OCI-LY1 (cell line): ENCODE measurements around the gene EIF2B1.

ENCODE experiments used
- H2AFZ ChIP-seq: fragments of 200-600 bp; sonication (generic), shearing (Covaris generic); 2 replicates; pipeline ENCODE4 v1.6.0; 2014; ENCODE audit warnings: antibody characterized with exemption, mild to moderate bottlenecking, low read length
- H3F3A ChIP-seq: fragments of 200-600 bp; sonication (generic), shearing (Covaris generic); 2 replicates; pipeline ENCODE4 v1.6.0; 2014; ENCODE audit warnings: mild to moderate bottlenecking, antibody characterized with exemption, low read length, moderate library complexity; ENCODE audit not compliant: insufficient read depth
- H3K27ac ChIP-seq: fragments of 200-600 bp; sonication (generic); 2 replicates; pipeline ENCODE4 v1.5.1; 2014; ENCODE audit warnings: low read length, mixed run types, mild to moderate bottlenecking, low read depth; ENCODE audit not compliant: poor library complexity, severe bottlenecking
- H3K27me3 ChIP-seq: fragments of 200-600 bp; sonication (generic); 2 replicates; pipeline ENCODE4 v1.6.0; 2014; ENCODE audit warnings: antibody characterized with exemption, mild to moderate bottlenecking, low read length, moderate library complexity; ENCODE audit not compliant: insufficient read depth
- H3K36me3 ChIP-seq: fragments of 200-600 bp; sonication (generic); 2 replicates; pipeline ENCODE4 v1.6.1; 2014; ENCODE audit warnings: mild to moderate bottlenecking, antibody characterized with exemption, low read length, moderate library complexity, mixed read lengths; ENCODE audit not compliant: insufficient read depth
- H3K4me1 ChIP-seq: fragments of 200-600 bp; sonication (generic); 2 replicates; pipeline ENCODE4 v1.5.1; 2014; ENCODE audit warnings: mild to moderate bottlenecking, low read length, moderate library complexity; ENCODE audit not compliant: insufficient read depth, severe bottlenecking
- H3K4me2 ChIP-seq: fragments of 200-600 bp; sonication (generic), shearing (Covaris generic); 2 replicates; pipeline ENCODE4 v1.6.1; 2014; ENCODE audit warnings: low read length
- H3K4me3 ChIP-seq: fragments of 200-600 bp; sonication (generic); 2 replicates; pipeline ENCODE4 v1.5.1; 2014; ENCODE audit warnings: low read length, low read depth, mild to moderate bottlenecking, mixed read lengths; ENCODE audit not compliant: poor library complexity, severe bottlenecking
- H3K79me2 ChIP-seq: fragments of 200-600 bp; shearing (Covaris generic); 2 replicates; pipeline ENCODE4 v1.6.1; 2016; ENCODE audit warnings: mixed run types, low read length, mixed read lengths; ENCODE audit not compliant: insufficient read depth
- H3K9ac ChIP-seq: fragments of 200-600 bp; sonication (generic), shearing (Covaris generic); 2 replicates; pipeline ENCODE4 v1.6.1; 2014; ENCODE audit warnings: mild to moderate bottlenecking, low read length, mixed read lengths
- H3K9me2 ChIP-seq: fragments of 200-600 bp; sonication (generic), shearing (Covaris generic); 2 replicates; pipeline ENCODE4 v1.6.1; 2014; ENCODE audit warnings: low read depth, mild to moderate bottlenecking, low read length, mixed read lengths
- H3K9me3 ChIP-seq: fragments of 200-600 bp; shearing (Covaris generic); 2 replicates; pipeline ENCODE4 v1.6.1; 2014; ENCODE audit warnings: low read length, mixed read lengths
- H4K20me1 ChIP-seq: fragments of 200-600 bp; sonication (generic), shearing (Covaris generic); 2 replicates; pipeline ENCODE4 v1.6.0; 2016; ENCODE audit warnings: mild to moderate bottlenecking, low read length; ENCODE audit not compliant: insufficient read depth
- CTCF ChIP-seq: fragments of 200-600 bp; sonication (generic), shearing (Covaris generic); IDR thresholded peaks from 2 replicates; pipeline ENCODE4 v1.5.1; 2017; ENCODE audit warnings: mild to moderate bottlenecking, antibody characterized with exemption, low read length, moderate library complexity, mixed read lengths
- EZH2 ChIP-seq: fragments of 200-600 bp; sonication (generic), shearing (Covaris generic); IDR thresholded peaks from 2 replicates; pipeline ENCODE4 v1.8.0; 2017; ENCODE audit warnings: borderline replicate concordance, mixed run types, mild to moderate bottlenecking, antibody characterized with exemption, low read length, moderate library complexity, mixed read lengths

EIF2B1 gene

GRCh38 chr12:123617144-123617543 lies 16.3 kb downstream of the EIF2B1 start:
- Histone ChIP-seq H3K36me3 (peaks cover 97% of the 10 kb centered on the region), H4K20me1 (no peaks in the 10 kb centered on the region), H3F3A (peaks cover 3% of the 10 kb centered on the region; the same call in 1 of the 2 replicates), H3K9me2 (no peaks in the 10 kb centered on the region), H2AFZ (no peak overlapping the region), H3K9me3 (no peaks in the 10 kb centered on the region), H3K4me1 (no peaks in the 10 kb centered on the region), H3K9ac (no peak overlapping the region), H3K4me3 (no peak overlapping the region), H3K4me2 (no peak overlapping the region), H3K79me2 (no peaks in the 10 kb centered on the region), H3K27ac (no peak overlapping the region), H3K27me3 (no peaks in the 10 kb centered on the region)
- TF ChIP-seq CTCF (no peak), EZH2 (no peak)

GRCh38 chr12:123614531-123614930 lies 19.0 kb downstream of the EIF2B1 start:
- no peaks in the 10 kb centered on the region for H3K79me2 ChIP-seq
- TF ChIP-seq EZH2: no peak
- no peak for TF ChIP-seq CTCF
- no peaks in the 10 kb centered on the region for H4K20me1 ChIP-seq

GRCh38 chr12:123614110-123614509 lies 19.4 kb downstream of the EIF2B1 start:
- no peaks in the 10 kb centered on the region for H3K9me3 ChIP-seq
- H3K4me2 ChIP-seq: no peak overlapping the region
- no peaks in the 10 kb centered on the region for H4K20me1 ChIP-seq
- H3K36me3 ChIP-seq: peaks cover 95% of the 10 kb centered on the region
- no peak overlapping the region for H3K9ac ChIP-seq
- H3F3A ChIP-seq: no peaks in the 10 kb centered on the region; the same call in 1 of the 2 replicates
- no peak overlapping the region for H3K27ac ChIP-seq
- H3K79me2 ChIP-seq: no peaks in the 10 kb centered on the region
- no peak overlapping the region for H3K4me3 ChIP-seq
- no peaks in the 10 kb centered on the region for H3K27me3 ChIP-seq
- TF ChIP-seq EZH2: no peak
- no peak for TF ChIP-seq CTCF
- H3K9me2 ChIP-seq: no peaks in the 10 kb centered on the region
- no peaks in the 10 kb centered on the region for H3K4me1 ChIP-seq
- no peak overlapping the region for H2AFZ ChIP-seq

More at GRCh38 chr12:123614531-123614930, 19.0 kb downstream of the EIF2B1 start:
- Histone ChIP-seq H3K4me3 (no peak overlapping the region), H3K27ac (no peak overlapping the region), H3K9me2 (no peaks in the 10 kb centered on the region), H3F3A (no peaks in the 10 kb centered on the region; the same call in 1 of the 2 replicates), H3K4me1 (no peaks in the 10 kb centered on the region), H3K36me3 (peaks cover 95% of the 10 kb centered on the region), H3K27me3 (no peaks in the 10 kb centered on the region), H3K9me3 (no peaks in the 10 kb centered on the region), H2AFZ (no peak overlapping the region), H3K9ac (no peak overlapping the region), H3K4me2 (no peak overlapping the region)
